Activated naive CD4-positive, alpha-beta T cell treated with anti-CD3 and anti-CD28 coated beads, Interleukin-2, amount 50 U/mL, for 72 hours (primary cell): ENCODE data around the gene ZRANB1. TPM values are rescaled to one million over a fixed set of nuclear protein-coding genes. Genes with fewer than 3 reads are reported as not detected.

Source experiments
- ATAC-seq, 2 donors: fragments of 150-1000 bp; cut with Tn5 transposase; 2 replicates each; pipeline ENCODE4 v1.10.0; 2021; ENCODE audit warnings: mild to moderate bottlenecking in 2 of 2, moderate library complexity in 2 of 2
- DNase-seq, 2 donors: peaks; one replicate each; pipeline ENCODE4 v3.0.0; 2021 to 2022; ENCODE audit warnings: low spot score in 2 of 2
- H3K27ac Mint-ChIP-seq, 2 donors: one replicate each; pipeline ENCODE4 v1.8.0; 2022; ENCODE audit warnings: mild to moderate bottlenecking in 2 of 2, mixed read lengths in 2 of 2
- H3K36me3 Mint-ChIP-seq, 2 donors: one replicate each; pipeline ENCODE4 v1.8.0; 2022; ENCODE audit warnings: mixed read lengths in 2 of 2
- H3K9me3 Mint-ChIP-seq, 2 donors: one replicate each; pipeline ENCODE4 v1.8.0; 2022; ENCODE audit warnings: mixed read lengths in 2 of 2
- total RNA-seq, 2 donors: library from RNA; stranded (reverse); gene quantifications; one replicate each; pipeline ENCODE4 v1.2.3, GENCODE V29; 2022

The ZRANB1 gene
- total RNA-seq, 2 donors from 2014 or later: 10.4 to 12.3 TPM

- ATAC-seq (peak in 1 of 2 donors; percentile 76), DNase-seq (no peak)
- Mint-ChIP-seq H3K36me3 (no peaks in the 10 kb centered on the region), H3K9me3 (no peaks in the 10 kb centered on the region), H3K27ac (peak overlapping the region in 1 of 2 donors; percentile 29)
Observed at GRCh38 chr10:125015356-125015944, 73.5 kb downstream of the ZRANB1 start.

- H3K36me3 Mint-ChIP-seq: no peaks in the 10 kb centered on the region
- H3K9me3 Mint-ChIP-seq: no peaks in the 10 kb centered on the region
- ATAC-seq: no peak
- no peak overlapping the region for H3K27ac Mint-ChIP-seq
- DNase-seq: no peak
Observed at GRCh38 chr10:125016123-125016522, 74.2 kb downstream of the ZRANB1 start.

- Mint-ChIP-seq H3K27ac (no peak overlapping the region), H3K9me3 (no peaks in the 10 kb centered on the region), H3K36me3 (no peaks in the 10 kb centered on the region)
- DNase-seq (no peak), ATAC-seq (no peak)
Observed at GRCh38 chr10:125016611-125017202, 74.8 kb downstream of the ZRANB1 start.

GRCh38 chr10:125017547-125018298 lies 75.8 kb downstream of the ZRANB1 start:
- no peak for ATAC-seq
- H3K27ac Mint-ChIP-seq: no peak overlapping the region
- H3K9me3 Mint-ChIP-seq: no peaks in the 10 kb centered on the region
- no peaks in the 10 kb centered on the region for H3K36me3 Mint-ChIP-seq
- DNase-seq: no peak

- H3K36me3 Mint-ChIP-seq: no peaks in the 10 kb centered on the region
- ATAC-seq (no peak), DNase-seq (no peak)
- H3K27ac Mint-ChIP-seq: no peak overlapping the region
- H3K9me3 Mint-ChIP-seq: no peaks in the 10 kb centered on the region
Observed at GRCh38 chr10:125018576-125019143, 76.7 kb downstream of the ZRANB1 start.

GRCh38 chr10:125020386-125020785 lies 78.5 kb downstream of the ZRANB1 start:
- Mint-ChIP-seq H3K36me3 (no peaks in the 10 kb centered on the region), H3K27ac (no peak overlapping the region), H3K9me3 (no peaks in the 10 kb centered on the region)
- DNase-seq (no peak), ATAC-seq (no peak)

GRCh38 chr10:125020871-125021270 lies 78.9 kb downstream of the ZRANB1 start:
- no peak for ATAC-seq

GRCh38 chr10:125021686-125022344 lies 79.9 kb downstream of the ZRANB1 start:
- Mint-ChIP-seq H3K9me3 (no peaks in the 10 kb centered on the region), H3K36me3 (no peaks in the 10 kb centered on the region), H3K27ac (no peak overlapping the region)
- DNase-seq: no peak
- ATAC-seq: no peak

More at GRCh38 chr10:125020871-125021270, 78.9 kb downstream of the ZRANB1 start:
- Mint-ChIP-seq H3K27ac (no peak overlapping the region), H3K9me3 (no peaks in the 10 kb centered on the region), H3K36me3 (no peaks in the 10 kb centered on the region)
- DNase-seq: no peak

- DNase-seq (no peak), ATAC-seq (no peak)
- Mint-ChIP-seq H3K36me3 (no peaks in the 10 kb centered on the region), H3K9me3 (no peaks in the 10 kb centered on the region), H3K27ac (no peak overlapping the region)
Observed at GRCh38 chr10:125022671-125023070, 80.7 kb downstream of the ZRANB1 start.

- no peak overlapping the region for H3K27ac Mint-ChIP-seq
- no peaks in the 10 kb centered on the region for H3K9me3 Mint-ChIP-seq
- no peak for DNase-seq
- ATAC-seq: no peak
- H3K36me3 Mint-ChIP-seq: no peaks in the 10 kb centered on the region
Observed at GRCh38 chr10:125023255-125023654, 81.3 kb downstream of the ZRANB1 start.

- ATAC-seq: no peak
- no peaks in the 10 kb centered on the region for H3K36me3 Mint-ChIP-seq
Observed at GRCh38 chr10:125023862-125024496, 82.1 kb downstream of the ZRANB1 start.

GRCh38 chr10:125024497-125025234 lies 82.7 kb downstream of the ZRANB1 start:
- Mint-ChIP-seq H3K9me3 (no peaks in the 10 kb centered on the region), H3K27ac (no peak overlapping the region), H3K36me3 (no peaks in the 10 kb centered on the region)
- DNase-seq (no peak), ATAC-seq (no peak)

More at GRCh38 chr10:125023862-125024496, 82.1 kb downstream of the ZRANB1 start:
- Mint-ChIP-seq H3K27ac (no peak overlapping the region), H3K9me3 (no peaks in the 10 kb centered on the region)
- no peak for DNase-seq

- H3K27ac Mint-ChIP-seq: no peak overlapping the region
Observed at GRCh38 chr10:125025341-125025740, 83.4 kb downstream of the ZRANB1 start.

GRCh38 chr10:125026036-125026931 lies 84.4 kb downstream of the ZRANB1 start:
- H3K9me3 Mint-ChIP-seq: no peaks in the 10 kb centered on the region
- DNase-seq (no peak), ATAC-seq (no peak)
- H3K36me3 Mint-ChIP-seq: no peaks in the 10 kb centered on the region
- no peak overlapping the region for H3K27ac Mint-ChIP-seq

More at GRCh38 chr10:125025341-125025740, 83.4 kb downstream of the ZRANB1 start:
- H3K9me3 Mint-ChIP-seq: no peaks in the 10 kb centered on the region
- ATAC-seq (no peak), DNase-seq (no peak)
- no peaks in the 10 kb centered on the region for H3K36me3 Mint-ChIP-seq
